T follicular helper cell (primary cell): ENCODE data around the gene TNFRSF4.
"Not testable (repeated sequence)": the region's sequence is repeated elsewhere in the genome, so short reads cannot be mapped to it uniquely, and the experiment has no call there.

Experiments used
- DNase-seq: peaks from one replicate; pipeline ENCODE4 v3.0.0-alpha.2; 2020; ENCODE audit warnings: low read depth
- total RNA-seq, 2 experiments: gene quantifications; one replicate each; lab custom pipeline; 2026; lab: John Stamatoyannopoulos, UW

TNFRSF4 gene
- total RNA-seq: 40.7 to 612 reads per million in 2 experiments

GRCh38 chr1:1213345-1214265, at the start of gene TNFRSF4:
Gene TNFRSF4 (minus strand): TSS chr1:1214153. CDS start chr1:1214127, 26 bp downstream.
- DNase-seq: no peak

GRCh38 chr1:1262758-1263157, 48.8 kb upstream of the TNFRSF4 start:
- no peak for DNase-seq

- DNase-seq: no peak
These were observed 48.1 kb upstream of the TNFRSF4 start for GRCh38 chr1:1262071-1262470.

GRCh38 chr1:1260843-1261560, 47.0 kb upstream of the TNFRSF4 start:
- no peak for DNase-seq

- DNase-seq: no peak
These were observed 46.1 kb upstream of the TNFRSF4 start for GRCh38 chr1:1259951-1260600.

GRCh38 chr1:1259540-1259939, 45.6 kb upstream of the TNFRSF4 start:
- DNase-seq: no peak

GRCh38 chr1:1259119-1259488, 45.2 kb upstream of the TNFRSF4 start:
- DNase-seq: no peak

- DNase-seq: no peak
These were observed 43.3 kb upstream of the TNFRSF4 start for GRCh38 chr1:1256956-1257871.

GRCh38 chr1:1255611-1256010, 41.7 kb upstream of the TNFRSF4 start:
- DNase-seq: no peak

- DNase-seq: no peak
These were observed 41.1 kb upstream of the TNFRSF4 start for GRCh38 chr1:1255078-1255477.

GRCh38 chr1:1254667-1254998, 40.7 kb upstream of the TNFRSF4 start:
- DNase-seq: no peak

GRCh38 chr1:1253972-1254666, 40.2 kb upstream of the TNFRSF4 start:
- DNase-seq: no peak

- DNase-seq: no peak
These were observed 39.4 kb upstream of the TNFRSF4 start for GRCh38 chr1:1253314-1253713.

GRCh38 chr1:1250786-1251284, 36.9 kb upstream of the TNFRSF4 start:
- peak; percentile 67 for DNase-seq

- DNase-seq: not testable (repeated sequence)
These were observed 34.3 kb upstream of the TNFRSF4 start for GRCh38 chr1:1248009-1248913.

- no peak for DNase-seq
These were observed 33.5 kb upstream of the TNFRSF4 start for GRCh38 chr1:1247341-1247913.

GRCh38 chr1:1246577-1247340, 32.8 kb upstream of the TNFRSF4 start, which contains the start of gene C1QTNF12:
Gene C1QTNF12 (minus strand): TSS chr1:1246722. CDS start chr1:1246690, 32 bp downstream.
- no peak for DNase-seq

GRCh38 chr1:1245817-1246576, 32.0 kb upstream of the TNFRSF4 start:
- DNase-seq: no peak
